Uterus (tissue), 2 donors: ENCODE measurements around the gene CAMK2N1.

Source experiments
- POLR2A ChIP-seq, 2 donors: fragments of 450-650 bp; IDR thresholded peaks; one replicate each; pipeline ENCODE4 v1.6.1; 2016; ENCODE audit warnings: antibody characterized with exemption in 2 of 2, mild to moderate bottlenecking in 1 of 2, moderate library complexity in 1 of 2
- TF ChIP-seq, protein P1 (sequence below), 4 experiments: fragments of 200-600 bp in 2 of 4; fragments of 450-650 bp in 2 of 4; sonication (generic) in 2 of 4; IDR thresholded peaks; one replicate each; pipeline ENCODE4 v1.5.1; 2016 to 2019; ENCODE audit warnings: antibody characterized with exemption in 4 of 4, mild to moderate bottlenecking in 2 of 4, moderate library complexity in 1 of 4

DNA sequence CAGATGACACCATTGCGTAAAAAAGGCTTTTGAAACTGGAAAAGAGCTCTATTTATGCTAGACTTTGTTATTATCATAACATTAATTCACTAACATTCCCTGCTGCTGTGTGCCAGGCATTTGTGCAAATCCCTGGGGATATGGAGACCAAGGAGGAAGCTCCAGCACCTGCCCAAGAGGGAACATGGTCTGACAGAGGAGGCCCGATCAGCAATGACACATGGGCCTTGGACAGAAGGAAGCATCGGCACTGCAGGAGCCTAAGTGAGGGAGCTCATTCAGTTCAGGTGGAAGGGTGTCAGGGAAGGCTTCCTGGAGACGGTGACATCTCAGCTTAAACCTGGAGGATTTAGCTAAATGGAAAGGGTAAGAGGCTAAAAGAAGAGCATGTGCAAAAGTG is 13.9 kb downstream of the CAMK2N1 start:
- TF ChIP-seq, protein P1, sequence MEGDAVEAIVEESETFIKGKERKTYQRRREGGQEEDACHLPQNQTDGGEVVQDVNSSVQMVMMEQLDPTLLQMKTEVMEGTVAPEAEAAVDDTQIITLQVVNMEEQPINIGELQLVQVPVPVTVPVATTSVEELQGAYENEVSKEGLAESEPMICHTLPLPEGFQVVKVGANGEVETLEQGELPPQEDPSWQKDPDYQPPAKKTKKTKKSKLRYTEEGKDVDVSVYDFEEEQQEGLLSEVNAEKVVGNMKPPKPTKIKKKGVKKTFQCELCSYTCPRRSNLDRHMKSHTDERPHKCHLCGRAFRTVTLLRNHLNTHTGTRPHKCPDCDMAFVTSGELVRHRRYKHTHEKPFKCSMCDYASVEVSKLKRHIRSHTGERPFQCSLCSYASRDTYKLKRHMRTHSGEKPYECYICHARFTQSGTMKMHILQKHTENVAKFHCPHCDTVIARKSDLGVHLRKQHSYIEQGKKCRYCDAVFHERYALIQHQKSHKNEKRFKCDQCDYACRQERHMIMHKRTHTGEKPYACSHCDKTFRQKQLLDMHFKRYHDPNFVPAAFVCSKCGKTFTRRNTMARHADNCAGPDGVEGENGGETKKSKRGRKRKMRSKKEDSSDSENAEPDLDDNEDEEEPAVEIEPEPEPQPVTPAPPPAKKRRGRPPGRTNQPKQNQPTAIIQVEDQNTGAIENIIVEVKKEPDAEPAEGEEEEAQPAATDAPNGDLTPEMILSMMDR (IDR thresholded peaks at IDR 0.05) = no peak
- TF ChIP-seq POLR2A (IDR thresholded peaks at IDR 0.05) = no peak
